Muscle layer of duodenum (tissue), 2 donors: ENCODE data around the gene MAG.

ENCODE experiments used
- H3K27ac ChIP-seq: one replicate; pipeline ENCODE4 v1.7.0; 2013; ENCODE audit warnings: mild to moderate bottlenecking, low read length
- H3K27me3 ChIP-seq: one replicate; pipeline ENCODE4 v1.7.0; 2013; ENCODE audit warnings: low read depth, mild to moderate bottlenecking, control low read depth, low read length
- H3K36me3 ChIP-seq, 2 donors: one replicate each; pipeline ENCODE4 v1.7.0; 2013; ENCODE audit warnings: low read length in 2 of 2, control low read depth in 1 of 2, mild to moderate bottlenecking in 1 of 2; ENCODE audit not compliant: insufficient read depth in 2 of 2, control insufficient read depth in 1 of 2
- H3K4me1 ChIP-seq, 2 donors: one replicate each; pipeline ENCODE4 v1.7.0; 2013; ENCODE audit warnings: low read length in 2 of 2, mild to moderate bottlenecking in 2 of 2, control low read depth in 1 of 2, moderate library complexity in 1 of 2; ENCODE audit not compliant: insufficient read depth in 2 of 2, control insufficient read depth in 1 of 2
- H3K4me3 ChIP-seq, 2 donors: one replicate each; pipeline ENCODE4 v1.7.0; 2013; ENCODE audit warnings: low read length in 2 of 2, low read depth in 1 of 2, mild to moderate bottlenecking in 1 of 2
- H3K9me3 ChIP-seq, 2 donors: one replicate each; pipeline ENCODE4 v1.7.0; 2013; ENCODE audit warnings: low read length in 2 of 2, control low read depth in 1 of 2, mild to moderate bottlenecking in 1 of 2; ENCODE audit not compliant: control insufficient read depth in 1 of 2
- donor health status: healthy.

MAG gene

DNA sequence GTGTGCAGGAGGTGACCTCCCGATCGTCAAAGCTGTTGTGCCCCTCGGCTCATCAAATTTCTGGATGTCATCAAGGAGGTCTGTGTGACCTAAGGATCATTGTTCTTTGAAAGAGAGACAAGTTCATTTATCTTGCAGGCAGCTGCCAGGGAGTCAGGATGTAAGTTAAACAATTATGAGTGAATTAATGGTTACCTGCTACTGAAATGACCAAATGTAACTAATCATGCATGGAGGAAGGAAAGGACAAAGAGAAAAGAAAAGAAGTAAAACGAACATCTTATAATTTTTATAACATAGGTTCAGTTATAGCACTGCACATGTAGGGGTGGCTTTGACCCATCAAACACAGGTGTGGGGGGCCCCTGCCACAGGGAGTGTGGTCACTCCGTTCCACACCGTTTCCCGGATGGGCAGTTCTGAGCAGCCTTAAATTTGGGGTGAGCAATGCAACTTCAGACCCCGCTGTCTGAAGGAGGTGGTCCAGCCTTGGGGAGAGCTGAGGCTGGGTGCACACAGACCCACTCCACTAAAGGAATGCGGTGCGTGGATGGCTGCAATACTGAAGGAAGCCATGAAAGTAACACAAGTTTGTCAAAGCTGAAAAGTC, 42.3 kb downstream of the MAG start:
- Histone ChIP-seq H3K4me1 (no peaks in the 10 kb centered on the region), H3K27ac (no peak overlapping the region), H3K4me3 (no peak overlapping the region), H3K36me3 (no peaks in the 10 kb centered on the region), H3K9me3 (no peaks in the 10 kb centered on the region), H3K27me3 (no peaks in the 10 kb centered on the region)

DNA sequence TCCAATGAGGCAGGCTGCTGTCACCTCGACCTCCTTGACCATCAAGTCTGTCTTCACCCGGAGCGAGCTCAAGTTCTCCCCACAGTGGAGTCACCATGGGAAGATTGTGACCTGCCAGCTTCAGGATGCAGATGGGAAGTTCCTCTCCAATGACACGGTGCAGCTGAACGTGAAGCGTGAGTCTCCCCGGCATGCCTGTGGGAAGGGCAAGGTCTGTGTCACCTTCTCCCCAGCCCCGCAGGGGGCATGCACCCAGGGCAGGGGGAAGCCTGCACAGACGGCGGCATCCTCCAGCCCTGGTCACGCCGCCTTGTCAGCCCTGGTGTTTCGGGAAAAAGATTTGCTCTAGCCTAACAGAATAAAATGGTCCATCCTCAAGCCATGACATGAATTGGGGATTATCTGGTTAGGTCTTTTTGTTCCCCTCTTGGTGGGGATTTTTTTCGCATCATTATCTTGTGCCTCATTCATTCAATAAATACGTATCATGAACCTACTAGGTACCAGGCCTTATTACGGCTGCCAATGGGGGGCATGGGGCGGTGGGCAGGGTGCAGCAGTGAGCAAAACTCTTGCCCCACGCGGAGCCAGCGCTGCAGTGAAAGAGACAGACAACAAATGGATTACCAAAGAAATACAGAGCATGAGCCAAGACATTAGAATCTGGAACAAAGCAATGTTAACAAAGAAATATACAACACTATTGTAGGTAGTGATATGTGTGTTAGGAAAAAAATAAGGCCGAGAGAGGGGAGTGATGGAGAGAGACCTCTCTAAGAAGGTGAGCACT, 44.4 kb downstream of the MAG start:
- H3K4me1 ChIP-seq = no peaks in the 10 kb centered on the region
- H3K36me3 ChIP-seq = no peaks in the 10 kb centered on the region
- no peak overlapping the region for H3K4me3 ChIP-seq
- H3K9me3 ChIP-seq = no peaks in the 10 kb centered on the region
- no peaks in the 10 kb centered on the region for H3K27me3 ChIP-seq
- H3K27ac ChIP-seq = no peak overlapping the region

DNA sequence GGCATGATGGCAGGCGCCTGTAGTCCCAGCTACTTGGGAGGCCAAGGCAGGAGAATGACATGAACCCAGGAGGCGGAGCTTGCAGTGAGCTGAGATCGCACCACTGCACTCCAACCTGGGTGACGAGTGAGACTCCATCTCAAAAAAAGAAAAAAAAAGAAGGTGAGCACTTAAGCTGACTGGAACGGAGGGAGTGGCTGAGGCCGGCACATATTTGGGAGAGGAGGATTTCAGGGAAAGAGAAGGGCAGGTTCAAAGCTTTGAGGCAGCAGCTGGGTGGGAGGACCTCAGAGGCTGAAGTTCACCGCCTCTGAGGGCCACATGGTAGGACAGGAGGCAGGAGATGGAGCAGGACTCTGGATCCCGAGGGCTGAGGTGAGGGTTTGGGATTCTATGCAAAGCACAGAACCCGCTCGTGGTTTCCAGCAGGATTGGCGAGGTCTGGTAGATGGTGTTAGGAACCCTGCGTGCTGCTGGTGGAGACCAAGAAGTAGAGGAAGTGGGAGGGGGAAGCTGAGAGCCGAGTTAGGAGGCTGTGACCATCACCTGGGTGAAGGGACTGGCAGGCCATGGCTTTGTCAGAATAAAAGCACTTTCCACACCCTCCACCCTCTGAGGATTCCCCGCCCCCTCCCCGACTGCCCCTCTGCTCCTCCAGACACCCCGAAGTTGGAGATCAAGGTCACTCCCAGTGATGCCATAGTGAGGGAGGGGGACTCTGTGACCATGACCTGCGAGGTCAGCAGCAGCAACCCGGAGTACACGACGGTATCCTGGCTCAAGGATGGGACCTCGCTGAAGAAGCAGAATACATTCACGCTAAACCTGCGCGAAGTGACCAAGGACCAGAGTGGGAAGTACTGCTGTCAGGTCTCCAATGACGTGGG, 45.4 kb downstream of the MAG start:
- Histone ChIP-seq H3K36me3 (no peaks in the 10 kb centered on the region), H3K27ac (no peak overlapping the region), H3K4me3 (no peak overlapping the region), H3K9me3 (no peaks in the 10 kb centered on the region), H3K27me3 (no peaks in the 10 kb centered on the region), H3K4me1 (no peaks in the 10 kb centered on the region)

DNA sequence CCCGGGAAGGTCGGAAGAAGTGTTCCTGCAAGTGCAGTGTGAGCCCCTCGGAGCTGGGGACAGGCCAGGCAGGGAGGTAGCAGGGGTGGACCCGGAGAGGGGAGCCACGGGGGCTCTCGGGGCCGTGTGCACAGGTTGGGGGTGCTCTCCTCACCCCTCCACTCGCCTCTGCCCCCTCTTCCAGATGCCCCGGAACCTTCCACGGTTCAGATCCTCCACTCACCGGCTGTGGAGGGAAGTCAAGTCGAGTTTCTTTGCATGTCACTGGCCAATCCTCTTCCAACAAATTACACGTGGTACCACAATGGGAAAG, 46.0 kb downstream of the MAG start:
- Histone ChIP-seq H3K4me3 (no peak overlapping the region), H3K4me1 (no peaks in the 10 kb centered on the region), H3K27me3 (no peaks in the 10 kb centered on the region), H3K9me3 (no peaks in the 10 kb centered on the region), H3K36me3 (no peaks in the 10 kb centered on the region), H3K27ac (no peak overlapping the region)

DNA sequence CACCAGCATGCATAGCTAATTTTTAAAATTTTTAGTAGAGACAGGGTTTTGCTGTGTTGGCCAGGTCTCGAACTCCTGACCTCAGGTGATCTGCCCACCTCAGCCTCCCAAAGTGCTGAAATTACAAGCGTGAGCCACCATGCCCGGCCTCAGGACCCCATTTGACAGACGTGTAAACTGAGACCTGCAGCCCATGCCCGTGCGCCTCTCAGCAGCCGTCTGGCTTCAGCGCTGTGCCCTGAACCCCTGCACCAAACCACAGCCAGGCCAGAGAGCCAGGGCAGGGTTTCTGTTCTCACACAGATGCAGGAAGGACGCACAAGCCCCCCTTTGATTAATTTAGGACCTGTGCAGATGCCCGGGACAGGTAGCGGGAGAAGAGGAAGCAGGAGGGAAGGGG, 48.5 kb downstream of the MAG start:
- Histone ChIP-seq H3K27me3 (no peaks in the 10 kb centered on the region), H3K4me3 (no peak overlapping the region), H3K27ac (no peak overlapping the region), H3K36me3 (no peaks in the 10 kb centered on the region), H3K9me3 (no peaks in the 10 kb centered on the region), H3K4me1 (no peaks in the 10 kb centered on the region)

GRCh38 chr19:35341006-35341405, 49.0 kb downstream of the MAG start:
- Histone ChIP-seq H3K36me3 (no peaks in the 10 kb centered on the region), H3K9me3 (no peaks in the 10 kb centered on the region), H3K27ac (no peak overlapping the region), H3K4me1 (no peaks in the 10 kb centered on the region), H3K4me3 (no peak overlapping the region), H3K27me3 (no peaks in the 10 kb centered on the region)

- Histone ChIP-seq H3K4me3 (no peak overlapping the region), H3K27me3 (no peaks in the 10 kb centered on the region), H3K4me1 (no peaks in the 10 kb centered on the region), H3K9me3 (no peaks in the 10 kb centered on the region), H3K27ac (no peak overlapping the region), H3K36me3 (no peaks in the 10 kb centered on the region)
These were observed 49.7 kb downstream of the MAG start for GRCh38 chr19:35341565-35342225.

- no peaks in the 10 kb centered on the region for H3K36me3 ChIP-seq
- H3K4me1 ChIP-seq = no peaks in the 10 kb centered on the region
- no peaks in the 10 kb centered on the region for H3K9me3 ChIP-seq
- no peak overlapping the region for H3K4me3 ChIP-seq
- H3K27me3 ChIP-seq = no peaks in the 10 kb centered on the region
- H3K27ac ChIP-seq = no peak overlapping the region
These were observed 50.5 kb downstream of the MAG start for GRCh38 chr19:35342430-35342829.

DNA sequence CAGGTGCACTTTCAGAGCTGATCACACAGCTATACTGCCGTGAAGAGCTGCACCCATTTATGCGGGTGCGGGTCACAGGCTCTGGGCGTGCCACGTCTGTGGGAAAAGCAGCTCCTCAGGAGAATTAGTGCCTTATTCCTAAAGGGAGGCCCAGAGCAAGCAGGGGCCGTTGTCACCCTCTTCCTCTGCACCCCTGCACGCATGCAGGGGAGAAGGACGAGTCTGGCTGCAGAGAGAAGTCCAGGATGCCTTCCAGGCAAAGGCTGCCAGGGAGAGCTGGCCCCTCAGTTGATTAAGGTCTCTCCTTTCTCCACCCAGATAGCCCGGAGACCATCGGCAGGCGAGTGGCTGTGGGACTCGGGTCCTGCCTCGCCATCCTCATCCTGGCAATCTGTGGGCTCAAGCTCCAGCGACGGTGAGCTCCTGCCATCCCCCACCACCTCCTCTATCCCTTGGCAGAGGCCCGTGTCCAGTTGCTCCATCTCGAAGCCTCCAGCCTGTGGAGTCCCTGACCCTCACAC, 52.6 kb downstream of the MAG start:
- Histone ChIP-seq H3K27me3 (no peaks in the 10 kb centered on the region), H3K9me3 (no peaks in the 10 kb centered on the region), H3K4me3 (no peak overlapping the region), H3K36me3 (no peaks in the 10 kb centered on the region), H3K4me1 (no peaks in the 10 kb centered on the region), H3K27ac (no peak overlapping the region)

DNA sequence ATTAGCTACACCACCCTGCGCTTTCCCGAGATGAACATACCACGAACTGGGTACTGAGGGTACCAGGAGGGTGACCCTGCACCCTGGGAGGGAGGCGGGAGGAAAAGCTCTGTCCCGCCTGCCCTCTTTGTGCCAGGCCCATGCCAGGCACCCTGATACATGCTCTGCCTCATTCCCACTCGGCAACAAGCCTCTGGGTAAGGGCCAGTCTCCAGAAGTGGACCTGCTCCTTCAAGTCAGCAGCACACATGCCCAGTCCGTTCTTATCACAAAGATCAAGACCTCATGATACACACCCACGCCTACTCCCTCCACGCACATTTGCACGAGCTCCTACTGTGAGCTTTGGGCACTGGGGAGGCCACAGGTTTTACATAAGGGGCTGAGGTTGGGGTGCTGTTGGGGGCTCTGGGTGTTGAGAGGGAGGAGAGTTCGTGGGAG, 53.7 kb downstream of the MAG start:
- no peak overlapping the region for H3K27ac ChIP-seq
- H3K27me3 ChIP-seq = no peaks in the 10 kb centered on the region
- no peaks in the 10 kb centered on the region for H3K9me3 ChIP-seq
- H3K4me1 ChIP-seq = no peaks in the 10 kb centered on the region
- no peak overlapping the region for H3K4me3 ChIP-seq
- no peaks in the 10 kb centered on the region for H3K36me3 ChIP-seq
